CD8-positive, alpha-beta memory T cell (primary cell): Measurements from ENCODE around the gene NSUN7. TPM values are rescaled to one million over a fixed set of nuclear protein-coding genes. Genes with fewer than 3 reads are reported as not detected.
"Not testable (repeated sequence)": the region's sequence is repeated elsewhere in the genome, so short reads cannot be mapped to it uniquely, and the experiment has no call there.

Source experiments
- CTCF ChIA-PET: fragments of 350-600 bp; sonication (Branson Sonifier 250); formaldehyde crosslinking; loops from one replicate; lab custom pipeline; 2021; ENCODE audit warnings: antibody characterized with exemption; lab: Charles Lee
- POLR2A ChIA-PET: fragments of 350-600 bp; sonication (Branson Sonifier 250); formaldehyde crosslinking; loops from one replicate; lab custom pipeline; 2021; ENCODE audit warnings: antibody characterized with exemption; lab: Charles Lee
- DNase-seq, 5 donors: peaks; one replicate each; pipeline versions ENCODE4 v3.0.0 to v3.0.0-alpha.2; 2020 to 2022; ENCODE audit warnings: mixed read lengths in 1 of 5
- H3K27ac ChIP-seq: one replicate; pipeline ENCODE4 v1.7.0; 2013; ENCODE audit warnings: low read depth, mild to moderate bottlenecking, low read length, moderate library complexity
- H3K27me3 ChIP-seq: 2 replicates; pipeline ENCODE4 v1.7.0; 2013; ENCODE audit warnings: low read length, mild to moderate bottlenecking; ENCODE audit not compliant: insufficient read depth, poor library complexity, severe bottlenecking
- H3K36me3 ChIP-seq: 2 replicates; pipeline ENCODE4 v1.7.0; 2013; ENCODE audit warnings: mild to moderate bottlenecking, low read length, moderate library complexity; ENCODE audit not compliant: insufficient read depth
- H3K4me1 ChIP-seq: 2 replicates; pipeline ENCODE4 v1.7.0; 2013; ENCODE audit warnings: mild to moderate bottlenecking, low read length, moderate library complexity; ENCODE audit not compliant: insufficient read depth
- H3K4me3 ChIP-seq: 2 replicates; pipeline ENCODE4 v1.7.0; 2013; ENCODE audit warnings: mild to moderate bottlenecking, low read length
- H3K9me3 ChIP-seq: 2 replicates; pipeline ENCODE4 v1.7.0; 2013; ENCODE audit warnings: mild to moderate bottlenecking, low read length
- H3K27ac Mint-ChIP-seq, 8 donors: one replicate each; pipeline ENCODE4 v1.8.0; 2020 to 2021; ENCODE audit warnings: mixed read lengths in 8 of 8, mild to moderate bottlenecking in 6 of 8, inconsistent platforms in 3 of 8, moderate library complexity in 3 of 8
- H3K27me3 Mint-ChIP-seq, 2 donors: one replicate each; pipeline ENCODE4 v1.8.0; 2020 to 2021; ENCODE audit warnings: mixed read lengths in 2 of 2, mild to moderate bottlenecking in 1 of 2, moderate library complexity in 1 of 2
- H3K36me3 Mint-ChIP-seq, 3 donors: one replicate each; pipeline ENCODE4 v1.8.0; 2020 to 2021; ENCODE audit warnings: mixed read lengths in 3 of 3, inconsistent platforms in 1 of 3, mild to moderate bottlenecking in 1 of 3
- H3K4me1 Mint-ChIP-seq, 3 donors: one replicate each; pipeline ENCODE4 v1.8.0; 2020 to 2021; ENCODE audit warnings: mixed read lengths in 3 of 3, inconsistent platforms in 1 of 3, mild to moderate bottlenecking in 1 of 3
- H3K4me3 Mint-ChIP-seq, 7 donors: one replicate each; pipeline ENCODE4 v1.8.0; 2020 to 2021; ENCODE audit warnings: mixed read lengths in 7 of 7, mild to moderate bottlenecking in 6 of 7, moderate library complexity in 4 of 7, inconsistent platforms in 2 of 7
- H3K9me3 Mint-ChIP-seq, 5 donors: one replicate each; pipeline ENCODE4 v1.8.0; 2020 to 2022; ENCODE audit warnings: mixed read lengths in 5 of 5, mild to moderate bottlenecking in 3 of 5, moderate library complexity in 2 of 5, inconsistent platforms in 1 of 5
- polyA plus RNA-seq: library from polyadenylated mRNA; unstranded; fragments of 300-500 nt; fragmentation: Illumina TruSeq; gene quantifications from one replicate; pipeline ENCODE4 v1.2.3, GENCODE V29; 2021
- total RNA-seq, 2 experiments: library from RNA; stranded (reverse); gene quantifications; one replicate each; pipeline ENCODE4 v1.2.3, GENCODE V29; 2021

The NSUN7 gene
- total and polyA plus RNA-seq, 3 experiments from 2014 or later, result not detected

DNA sequence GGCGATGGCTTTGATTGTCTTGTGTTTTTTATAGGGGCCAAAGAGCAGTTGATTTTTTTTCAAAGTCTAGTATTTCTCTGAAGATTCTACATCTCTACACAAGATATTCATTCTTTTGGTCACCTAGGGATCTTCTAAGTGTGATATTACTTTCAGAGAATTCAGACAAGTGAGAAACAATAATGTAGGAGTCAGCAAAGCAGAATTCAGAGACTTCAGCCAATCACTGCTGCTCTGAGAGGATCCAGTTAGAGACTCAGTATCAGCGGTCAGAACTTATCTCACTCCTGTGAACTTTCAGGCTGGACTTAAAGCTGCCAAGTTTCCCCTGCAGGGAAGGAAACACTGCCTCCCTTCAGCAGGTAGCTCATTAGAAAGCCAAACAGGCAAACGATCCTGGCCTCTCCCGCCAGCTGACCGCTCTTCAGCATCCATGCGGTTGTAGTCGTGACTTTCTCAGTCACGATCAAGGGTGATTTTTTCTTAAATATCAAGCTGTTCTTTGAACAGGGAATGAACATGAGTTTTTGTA lies 59.2 kb downstream of the NSUN7 start:
- H3K36me3 ChIP-seq, result no peaks in the 10 kb centered on the region
- no peaks in the 10 kb centered on the region for H3K27me3 ChIP-seq
- POLR2A ChIA-PET, result no interaction called here
- no peaks in the 10 kb centered on the region for H3K9me3 ChIP-seq
- DNase-seq, result no peak
- CTCF ChIA-PET, result no interaction called here
- H3K36me3 Mint-ChIP-seq, result no peaks in the 10 kb centered on the region
- no peaks in the 10 kb centered on the region for H3K4me1 Mint-ChIP-seq
- no peak overlapping the region for H3K27ac Mint-ChIP-seq
- peaks cover 0 to 2% (median 0%) of the 10 kb centered on the region in 5 donors for H3K9me3 Mint-ChIP-seq
- H3K27me3 Mint-ChIP-seq, result peaks cover 2 to 20% of the 10 kb centered on the region in 2 donors
- no peak overlapping the region for H3K27ac ChIP-seq
- H3K4me3 ChIP-seq, result no peak overlapping the region
- H3K4me3 Mint-ChIP-seq, result no peak overlapping the region
- H3K4me1 ChIP-seq, result no peaks in the 10 kb centered on the region

GRCh38 chr4:40811956-40812355 lies 62.2 kb downstream of the NSUN7 start:
- ChIA-PET POLR2A (no interaction called here), CTCF (no interaction called here)
- H3K36me3 ChIP-seq, result no peaks in the 10 kb centered on the region
- no peak overlapping the region for H3K27ac Mint-ChIP-seq
- H3K9me3 Mint-ChIP-seq, result peaks cover 0 to under 1% (median 0%) of the 10 kb centered on the region in 5 donors
- no peaks in the 10 kb centered on the region for H3K9me3 ChIP-seq
- H3K4me3 Mint-ChIP-seq, result no peak overlapping the region
- H3K4me1 ChIP-seq, result no peaks in the 10 kb centered on the region
- H3K27ac ChIP-seq, result no peak overlapping the region
- no peak for DNase-seq
- H3K27me3 Mint-ChIP-seq, result peaks cover 0 to 8% of the 10 kb centered on the region in 2 donors
- H3K36me3 Mint-ChIP-seq, result no peaks in the 10 kb centered on the region
- H3K27me3 ChIP-seq, result no peaks in the 10 kb centered on the region
- no peak overlapping the region for H3K4me3 ChIP-seq
- no peaks in the 10 kb centered on the region for H3K4me1 Mint-ChIP-seq

DNA sequence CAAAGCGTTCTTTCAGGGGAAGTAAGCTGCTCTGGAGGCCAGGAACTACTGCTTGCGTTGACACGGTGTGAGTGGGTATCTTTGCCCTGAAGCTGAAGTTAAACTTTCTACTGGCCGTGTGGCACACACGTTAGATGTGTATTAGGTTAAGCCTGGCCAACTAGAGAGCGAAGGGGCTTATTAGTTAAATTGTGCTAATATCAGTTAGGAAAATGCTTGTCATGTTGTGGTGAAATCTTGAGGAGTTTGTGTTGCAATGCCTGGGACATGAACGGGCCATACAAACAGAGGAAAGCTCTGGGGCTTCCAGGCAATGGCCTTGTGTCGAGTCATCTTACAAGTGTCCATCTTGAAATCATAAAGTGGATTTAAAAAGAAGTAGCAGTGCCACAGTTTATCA lies 62.6 kb downstream of the NSUN7 start:
- H3K9me3 ChIP-seq, result no peaks in the 10 kb centered on the region
- no peak for DNase-seq
- Mint-ChIP-seq H3K27me3 (peaks cover 0 to 8% of the 10 kb centered on the region in 2 donors), H3K9me3 (no peaks in the 10 kb centered on the region), H3K4me3 (no peak overlapping the region), H3K4me1 (no peaks in the 10 kb centered on the region), H3K36me3 (no peaks in the 10 kb centered on the region), H3K27ac (peak overlapping the region in 1 of 8 donors; percentile 1)
- ChIA-PET POLR2A (no interaction called here), CTCF (no interaction called here)
- H3K4me3 ChIP-seq, result no peak overlapping the region
- H3K27me3 ChIP-seq, result no peaks in the 10 kb centered on the region
- H3K36me3 ChIP-seq, result no peaks in the 10 kb centered on the region
- H3K27ac ChIP-seq, result no peak overlapping the region
- no peaks in the 10 kb centered on the region for H3K4me1 ChIP-seq

DNA sequence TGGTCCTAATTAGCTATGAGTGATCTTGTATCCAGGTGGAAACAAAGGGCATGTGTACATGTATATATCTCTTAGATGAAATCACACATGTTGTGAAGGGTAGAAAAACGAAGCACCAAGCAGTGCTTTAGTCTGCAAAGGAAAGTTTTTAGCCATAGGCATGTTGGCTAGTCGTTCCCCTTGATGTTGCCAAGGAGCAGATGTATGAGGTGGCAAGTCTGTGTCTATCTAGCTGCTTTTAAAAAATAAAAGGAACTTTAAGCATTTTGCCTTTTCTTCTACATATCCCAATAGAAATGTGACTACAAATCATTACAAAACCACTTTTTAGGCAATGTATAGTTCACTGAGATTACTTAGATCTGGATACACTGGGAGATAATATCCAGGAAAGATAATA lies 63.1 kb downstream of the NSUN7 start:
- Histone ChIP-seq H3K27ac (no peak overlapping the region), H3K27me3 (no peaks in the 10 kb centered on the region), H3K4me3 (no peak overlapping the region), H3K36me3 (no peaks in the 10 kb centered on the region), H3K9me3 (no peaks in the 10 kb centered on the region), H3K4me1 (no peaks in the 10 kb centered on the region)
- no peak overlapping the region for H3K27ac Mint-ChIP-seq
- no peak overlapping the region for H3K4me3 Mint-ChIP-seq
- no peaks in the 10 kb centered on the region for H3K36me3 Mint-ChIP-seq
- DNase-seq, result no peak
- H3K4me1 Mint-ChIP-seq, result no peaks in the 10 kb centered on the region
- CTCF ChIA-PET, result no interaction called here
- no peaks in the 10 kb centered on the region for H3K9me3 Mint-ChIP-seq
- H3K27me3 Mint-ChIP-seq, result peaks cover 0 to 8% of the 10 kb centered on the region in 2 donors
- POLR2A ChIA-PET, result no interaction called here

GRCh38 chr4:40817157-40817556 lies 67.4 kb downstream of the NSUN7 start:
- H3K27ac ChIP-seq, H3K36me3 ChIP-seq, DNase-seq, H3K4me3 Mint-ChIP-seq, H3K27me3 ChIP-seq, H3K36me3 Mint-ChIP-seq, H3K9me3 Mint-ChIP-seq, H3K4me1 ChIP-seq, H3K4me1 Mint-ChIP-seq, H3K4me3 ChIP-seq, POLR2A ChIA-PET, H3K9me3 ChIP-seq, CTCF ChIA-PET, H3K27me3 Mint-ChIP-seq, H3K27ac Mint-ChIP-seq: not testable (repeated sequence)

DNA sequence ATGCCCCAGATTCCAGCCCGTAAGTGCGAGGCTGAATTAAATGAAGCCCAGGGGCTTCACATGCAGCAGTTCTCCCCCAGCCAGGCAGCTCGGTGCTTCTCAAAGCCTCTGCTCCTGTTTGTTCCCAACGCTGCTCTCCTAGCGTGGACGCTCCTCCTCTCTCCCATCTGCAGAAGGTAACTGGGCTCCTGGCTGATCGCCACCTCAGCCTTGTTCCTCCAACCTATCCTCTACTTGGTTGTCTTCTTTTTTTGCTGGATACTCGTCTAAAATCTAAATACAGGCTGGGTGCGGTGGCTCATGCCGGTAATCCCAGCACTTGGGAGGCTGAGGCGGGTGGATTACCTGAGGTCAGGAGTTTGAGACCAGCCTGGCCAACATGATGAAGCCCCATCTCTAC lies 70.3 kb downstream of the NSUN7 start:
- H3K27ac Mint-ChIP-seq, result no peak overlapping the region
- H3K27ac ChIP-seq, result no peak overlapping the region
- ChIA-PET POLR2A (no interaction called here), CTCF (no interaction called here)
- H3K36me3 Mint-ChIP-seq, result no peaks in the 10 kb centered on the region
- no peaks in the 10 kb centered on the region for H3K36me3 ChIP-seq
- DNase-seq, result no peak
- no peaks in the 10 kb centered on the region for H3K27me3 ChIP-seq
- no peaks in the 10 kb centered on the region for H3K4me1 ChIP-seq
- no peak overlapping the region for H3K4me3 Mint-ChIP-seq
- H3K4me3 ChIP-seq, result no peak overlapping the region
- no peaks in the 10 kb centered on the region for H3K9me3 Mint-ChIP-seq
- H3K4me1 Mint-ChIP-seq, result no peaks in the 10 kb centered on the region
- H3K9me3 ChIP-seq, result no peaks in the 10 kb centered on the region
- no peaks in the 10 kb centered on the region for H3K27me3 Mint-ChIP-seq

DNA sequence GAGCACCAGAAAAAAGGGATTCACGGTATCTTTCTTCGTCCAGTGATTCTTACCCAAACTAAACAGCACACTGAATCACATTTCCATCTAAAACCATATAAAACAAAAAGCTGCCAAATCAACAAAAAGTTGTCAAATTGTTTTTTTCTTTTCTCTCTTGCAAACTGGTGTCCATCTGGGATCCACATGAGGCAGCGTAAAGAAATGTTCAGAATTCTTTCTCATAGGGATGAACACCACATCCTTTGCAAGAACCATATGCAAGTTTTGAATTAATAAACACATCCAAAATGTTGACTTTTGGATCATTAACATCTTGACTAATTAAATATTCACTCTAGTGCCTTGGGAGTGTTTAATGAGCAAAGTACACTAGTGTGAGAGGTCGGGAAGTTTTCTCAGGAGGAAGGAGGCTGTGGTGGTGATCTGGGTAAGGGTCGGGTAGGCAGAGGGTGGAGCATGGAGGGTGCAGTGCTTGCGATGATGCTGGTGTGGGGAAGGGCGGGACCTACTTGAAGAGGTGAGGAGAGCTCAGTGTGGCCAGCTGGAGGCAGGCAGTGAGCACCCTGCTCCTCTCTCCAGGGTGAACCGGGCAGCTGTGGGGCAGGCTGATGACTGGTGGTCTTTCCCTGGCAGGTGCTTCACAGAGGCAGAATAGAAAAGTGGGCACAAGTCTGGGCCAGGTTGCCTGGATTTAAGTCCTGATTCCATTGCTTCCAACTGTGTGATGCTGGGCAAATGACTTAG lies 72.8 kb downstream of the NSUN7 start:
- Histone ChIP-seq H3K4me1 (no peaks in the 10 kb centered on the region), H3K4me3 (no peak overlapping the region), H3K9me3 (no peaks in the 10 kb centered on the region), H3K36me3 (no peaks in the 10 kb centered on the region), H3K27me3 (no peaks in the 10 kb centered on the region), H3K27ac (no peak overlapping the region)
- no peak overlapping the region for H3K4me3 Mint-ChIP-seq
- POLR2A ChIA-PET, result no interaction called here
- CTCF ChIA-PET, result no interaction called here
- H3K4me1 Mint-ChIP-seq, result peaks cover 0 to 6% (median 0%) of the 10 kb centered on the region in 3 donors
- DNase-seq, result no peak
- H3K36me3 Mint-ChIP-seq, result no peaks in the 10 kb centered on the region
- H3K27me3 Mint-ChIP-seq, result no peaks in the 10 kb centered on the region
- no peak overlapping the region for H3K27ac Mint-ChIP-seq
- no peaks in the 10 kb centered on the region for H3K9me3 Mint-ChIP-seq

GRCh38 chr4:40825014-40825838 lies 75.5 kb downstream of the NSUN7 start:
- peaks cover 0 to 4% (median 0%) of the 10 kb centered on the region in 5 donors for H3K9me3 Mint-ChIP-seq
- no peaks in the 10 kb centered on the region for H3K36me3 Mint-ChIP-seq
- no peak overlapping the region for H3K27ac ChIP-seq
- H3K9me3 ChIP-seq, result no peaks in the 10 kb centered on the region
- H3K27ac Mint-ChIP-seq, result no peak overlapping the region
- no peak for DNase-seq
- no peaks in the 10 kb centered on the region for H3K27me3 ChIP-seq
- peaks cover 2 to 13% of the 10 kb centered on the region in 2 donors for H3K27me3 Mint-ChIP-seq
- ChIA-PET CTCF (interaction anchor here (1.4 kb wide), 1 partner anchor 16 kb away, joined by 4 read pairs; no protein-coding TSS in a partner anchor), POLR2A (no interaction called here)
- peaks cover 0 to 6% (median 0%) of the 10 kb centered on the region in 3 donors for H3K4me1 Mint-ChIP-seq
- H3K4me3 ChIP-seq, result no peak overlapping the region
- H3K36me3 ChIP-seq, result no peaks in the 10 kb centered on the region
- H3K4me1 ChIP-seq, result no peaks in the 10 kb centered on the region
- no peak overlapping the region for H3K4me3 Mint-ChIP-seq
